ENCODE results near the gene ABCG1.

The ABCG1 gene

GRCh38 chr21:42194863-42195262, 24.1 kb upstream of the ABCG1 start:
- DNase-seq (ENCODE audit: extremely low read depth, insufficient read length), result no peak
- Histone ChIP-seq H3K36me3 (ENCODE audit: control insufficient read depth, insufficient read depth, low read length) (no peaks in the 10 kb centered on the region), H3K4me3 (replicated peaks; ENCODE audit: low read depth, low read length) (no peak overlapping the region), H3K27me3 (replicated peaks; ENCODE audit: control insufficient read depth, insufficient read depth, low read length) (no peaks in the 10 kb centered on the region; the same call in 1 of the 2 replicates)
- no peak for TF ChIP-seq CTCF (IDR thresholded peaks at IDR 0.05; ENCODE audit: insufficient read depth, low read length, poor library complexity, severe bottlenecking)

GRCh38 chr21:42195378-42196031, 23.4 kb upstream of the ABCG1 start:
- H3K4me3 ChIP-seq (replicated peaks; ENCODE audit: low read depth, low read length), result no peak overlapping the region
- TF ChIP-seq CTCF (IDR thresholded peaks at IDR 0.05; ENCODE audit: insufficient read depth, low read length, poor library complexity, severe bottlenecking), result no peak
- no peak for DNase-seq (ENCODE audit: extremely low read depth, insufficient read length)
- no peaks in the 10 kb centered on the region for H3K36me3 ChIP-seq (ENCODE audit: control insufficient read depth, insufficient read depth, low read length)
- H3K27me3 ChIP-seq (replicated peaks; ENCODE audit: control insufficient read depth, insufficient read depth, low read length), result no peaks in the 10 kb centered on the region; the same call in 1 of the 2 replicates

GRCh38 chr21:42198929-42199867, 19.7 kb upstream of the ABCG1 start:
- Histone ChIP-seq H3K4me3 (replicated peaks; ENCODE audit: low read depth, low read length) (no peak overlapping the region), H3K36me3 (ENCODE audit: control insufficient read depth, insufficient read depth, low read length) (no peaks in the 10 kb centered on the region), H3K27me3 (replicated peaks; ENCODE audit: control insufficient read depth, insufficient read depth, low read length) (peaks cover 1% of the 10 kb centered on the region; the same call in 1 of the 2 replicates)
- DNase-seq (ENCODE audit: extremely low read depth, insufficient read length), result no peak
- no peak for TF ChIP-seq CTCF (IDR thresholded peaks at IDR 0.05; ENCODE audit: insufficient read depth, low read length, poor library complexity, severe bottlenecking)

- H3K4me3 ChIP-seq (replicated peaks; ENCODE audit: low read depth, low read length), result no peak overlapping the region
- TF ChIP-seq CTCF (IDR thresholded peaks at IDR 0.05; ENCODE audit: insufficient read depth, low read length, poor library complexity, severe bottlenecking), result no peak
- DNase-seq (ENCODE audit: extremely low read depth, insufficient read length), result no peak
- H3K36me3 ChIP-seq (ENCODE audit: control insufficient read depth, insufficient read depth, low read length), result no peaks in the 10 kb centered on the region
- H3K27me3 ChIP-seq (replicated peaks; ENCODE audit: control insufficient read depth, insufficient read depth, low read length), result peaks cover 1% of the 10 kb centered on the region; the same call in 1 of the 2 replicates
Observed at GRCh38 chr21:42199868-42200463, 19.0 kb upstream of the ABCG1 start.

- no peak for TF ChIP-seq CTCF (IDR thresholded peaks at IDR 0.05; ENCODE audit: insufficient read depth, low read length, poor library complexity, severe bottlenecking)
- Histone ChIP-seq H3K36me3 (ENCODE audit: control insufficient read depth, insufficient read depth, low read length) (no peaks in the 10 kb centered on the region), H3K27me3 (replicated peaks; ENCODE audit: control insufficient read depth, insufficient read depth, low read length) (peaks cover 1% of the 10 kb centered on the region; the same call in 1 of the 2 replicates), H3K4me3 (replicated peaks; ENCODE audit: low read depth, low read length) (no peak overlapping the region)
- DNase-seq (ENCODE audit: extremely low read depth, insufficient read length), result no peak
Observed at GRCh38 chr21:42200906-42201614, 17.9 kb upstream of the ABCG1 start.

All from GM06990 (cell line).